Measurements from ENCODE around the gene PIP5K1B. TPM values are rescaled to one million over a fixed set of nuclear protein-coding genes. Genes with fewer than 3 reads are reported as not detected.

Gene PIP5K1B
- total and polyA plus RNA-seq, 2 of the 13 experiments (the other 11 are each of a cell fraction or from before 2014, with no cell fraction given), result 15.8 to 17.5 TPM

- TF ChIP-seq ZNF296 (CRISPR knock-in tag; conservative IDR thresholded peaks at IDR 0.05) (no peak), ZFP37 (CRISPR knock-in tag; IDR thresholded peaks at IDR 0.05; ENCODE audit: borderline replicate concordance) (0 out of 2 replicates have a peak, but pooled peaks have one; percentile 63), ZNF3 (CRISPR knock-in tag; IDR thresholded peaks at IDR 0.05) (peak; percentile 60; the same call in 1 of the 2 replicates), HDAC2 (CRISPR knock-in tag; IDR thresholded peaks at IDR 0.05) (peak; percentile 95), ZNF333 (CRISPR knock-in tag; IDR thresholded peaks at IDR 0.05; ENCODE audit: borderline replicate concordance) (peak; percentile 5), CHCHD3 (CRISPR knock-in tag; IDR thresholded peaks at IDR 0.05) (no peak), DRAP1 (CRISPR knock-in tag; IDR thresholded peaks at IDR 0.05) (0 out of 2 replicates have a peak, but pooled peaks have one; percentile 18), ZNF550 (CRISPR knock-in tag; IDR thresholded peaks at IDR 0.05; ENCODE audit: borderline replicate concordance) (no peak), ZSCAN12 (CRISPR knock-in tag; IDR thresholded peaks at IDR 0.05) (no peak), ZFP62 (CRISPR knock-in tag; IDR thresholded peaks at IDR 0.05) (no peak), ZNF619 (CRISPR knock-in tag; IDR thresholded peaks at IDR 0.05) (no peak), CBX2 (IDR thresholded peaks at IDR 0.05; ENCODE audit: low read depth, low read length) (no peak), CBX2 (CRISPR knock-in tag; IDR thresholded peaks at IDR 0.05; ENCODE audit: low read depth) (no peak), ZBTB7A (CRISPR knock-in tag; IDR thresholded peaks at IDR 0.05) (no peak), ZNF180 (CRISPR knock-in tag; IDR thresholded peaks at IDR 0.05; ENCODE audit: borderline replicate concordance, low read depth) (no peak), ZNF790 (CRISPR knock-in tag; IDR thresholded peaks at IDR 0.05; ENCODE audit: borderline replicate concordance) (no peak)
- TF ChIP-seq, protein P1, sequence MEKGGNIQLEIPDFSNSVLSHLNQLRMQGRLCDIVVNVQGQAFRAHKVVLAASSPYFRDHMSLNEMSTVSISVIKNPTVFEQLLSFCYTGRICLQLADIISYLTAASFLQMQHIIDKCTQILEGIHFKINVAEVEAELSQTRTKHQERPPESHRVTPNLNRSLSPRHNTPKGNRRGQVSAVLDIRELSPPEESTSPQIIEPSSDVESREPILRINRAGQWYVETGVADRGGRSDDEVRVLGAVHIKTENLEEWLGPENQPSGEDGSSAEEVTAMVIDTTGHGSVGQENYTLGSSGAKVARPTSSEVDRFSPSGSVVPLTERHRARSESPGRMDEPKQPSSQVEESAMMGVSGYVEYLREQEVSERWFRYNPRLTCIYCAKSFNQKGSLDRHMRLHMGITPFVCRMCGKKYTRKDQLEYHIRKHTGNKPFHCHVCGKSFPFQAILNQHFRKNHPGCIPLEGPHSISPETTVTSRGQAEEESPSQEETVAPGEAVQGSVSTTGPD (CRISPR knock-in tag; IDR thresholded peaks at IDR 0.05), result no peak
- TF ChIP-seq, protein P2, sequence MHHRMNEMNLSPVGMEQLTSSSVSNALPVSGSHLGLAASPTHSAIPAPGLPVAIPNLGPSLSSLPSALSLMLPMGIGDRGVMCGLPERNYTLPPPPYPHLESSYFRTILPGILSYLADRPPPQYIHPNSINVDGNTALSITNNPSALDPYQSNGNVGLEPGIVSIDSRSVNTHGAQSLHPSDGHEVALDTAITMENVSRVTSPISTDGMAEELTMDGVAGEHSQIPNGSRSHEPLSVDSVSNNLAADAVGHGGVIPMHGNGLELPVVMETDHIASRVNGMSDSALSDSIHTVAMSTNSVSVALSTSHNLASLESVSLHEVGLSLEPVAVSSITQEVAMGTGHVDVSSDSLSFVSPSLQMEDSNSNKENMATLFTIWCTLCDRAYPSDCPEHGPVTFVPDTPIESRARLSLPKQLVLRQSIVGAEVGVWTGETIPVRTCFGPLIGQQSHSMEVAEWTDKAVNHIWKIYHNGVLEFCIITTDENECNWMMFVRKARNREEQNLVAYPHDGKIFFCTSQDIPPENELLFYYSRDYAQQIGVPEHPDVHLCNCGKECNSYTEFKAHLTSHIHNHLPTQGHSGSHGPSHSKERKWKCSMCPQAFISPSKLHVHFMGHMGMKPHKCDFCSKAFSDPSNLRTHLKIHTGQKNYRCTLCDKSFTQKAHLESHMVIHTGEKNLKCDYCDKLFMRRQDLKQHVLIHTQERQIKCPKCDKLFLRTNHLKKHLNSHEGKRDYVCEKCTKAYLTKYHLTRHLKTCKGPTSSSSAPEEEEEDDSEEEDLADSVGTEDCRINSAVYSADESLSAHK (CRISPR knock-in tag; IDR thresholded peaks at IDR 0.05; ENCODE audit: borderline replicate concordance), result no peak
- TF ChIP-seq, protein P3, sequence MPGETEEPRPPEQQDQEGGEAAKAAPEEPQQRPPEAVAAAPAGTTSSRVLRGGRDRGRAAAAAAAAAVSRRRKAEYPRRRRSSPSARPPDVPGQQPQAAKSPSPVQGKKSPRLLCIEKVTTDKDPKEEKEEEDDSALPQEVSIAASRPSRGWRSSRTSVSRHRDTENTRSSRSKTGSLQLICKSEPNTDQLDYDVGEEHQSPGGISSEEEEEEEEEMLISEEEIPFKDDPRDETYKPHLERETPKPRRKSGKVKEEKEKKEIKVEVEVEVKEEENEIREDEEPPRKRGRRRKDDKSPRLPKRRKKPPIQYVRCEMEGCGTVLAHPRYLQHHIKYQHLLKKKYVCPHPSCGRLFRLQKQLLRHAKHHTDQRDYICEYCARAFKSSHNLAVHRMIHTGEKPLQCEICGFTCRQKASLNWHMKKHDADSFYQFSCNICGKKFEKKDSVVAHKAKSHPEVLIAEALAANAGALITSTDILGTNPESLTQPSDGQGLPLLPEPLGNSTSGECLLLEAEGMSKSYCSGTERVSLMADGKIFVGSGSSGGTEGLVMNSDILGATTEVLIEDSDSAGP (CRISPR knock-in tag; IDR thresholded peaks at IDR 0.05; ENCODE audit: borderline replicate concordance), result peak; percentile 69; the same call in 1 of the 2 replicates
- TF ChIP-seq, protein P4, sequence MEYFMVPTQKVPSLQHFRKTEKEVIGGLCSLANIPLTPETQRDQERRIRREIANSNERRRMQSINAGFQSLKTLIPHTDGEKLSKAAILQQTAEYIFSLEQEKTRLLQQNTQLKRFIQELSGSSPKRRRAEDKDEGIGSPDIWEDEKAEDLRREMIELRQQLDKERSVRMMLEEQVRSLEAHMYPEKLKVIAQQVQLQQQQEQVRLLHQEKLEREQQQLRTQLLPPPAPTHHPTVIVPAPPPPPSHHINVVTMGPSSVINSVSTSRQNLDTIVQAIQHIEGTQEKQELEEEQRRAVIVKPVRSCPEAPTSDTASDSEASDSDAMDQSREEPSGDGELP (IDR thresholded peaks at IDR 0.05; ENCODE audit: borderline replicate concordance, low read depth), result no peak; the same call in 1 of the 2 replicates
- TF ChIP-seq, protein P5, sequence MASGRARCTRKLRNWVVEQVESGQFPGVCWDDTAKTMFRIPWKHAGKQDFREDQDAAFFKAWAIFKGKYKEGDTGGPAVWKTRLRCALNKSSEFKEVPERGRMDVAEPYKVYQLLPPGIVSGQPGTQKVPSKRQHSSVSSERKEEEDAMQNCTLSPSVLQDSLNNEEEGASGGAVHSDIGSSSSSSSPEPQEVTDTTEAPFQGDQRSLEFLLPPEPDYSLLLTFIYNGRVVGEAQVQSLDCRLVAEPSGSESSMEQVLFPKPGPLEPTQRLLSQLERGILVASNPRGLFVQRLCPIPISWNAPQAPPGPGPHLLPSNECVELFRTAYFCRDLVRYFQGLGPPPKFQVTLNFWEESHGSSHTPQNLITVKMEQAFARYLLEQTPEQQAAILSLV (CRISPR knock-in tag; IDR thresholded peaks at IDR 0.05; ENCODE audit: borderline replicate concordance), result peak; percentile 61; the same call in 1 of the 2 replicates
These were observed 330.6 kb downstream of the PIP5K1B start, which contains the start of gene FXN (continued) for GRCh38 chr9:69035438-69036308.
